HT-29 (cell line): ENCODE results near the gene UBE2H. TPM values are rescaled to one million over a fixed set of nuclear protein-coding genes. Genes with fewer than 3 reads are reported as not detected.
A peak's percentile ranks its signal among the peaks of the same experiment; 100 is the strongest.
"Not testable (repeated sequence)": the region's sequence is repeated elsewhere in the genome, so short reads cannot be mapped to it uniquely, and the experiment has no call there.

Experiments
- DNase-seq: peaks from one replicate; pipeline ENCODE4 v3.0.0-alpha.2; 2015; ENCODE audit warnings: low spot score
- total RNA-seq: library from RNA; depleted of rRNA; stranded (reverse); fragments of >200 nt; shearing (Covaris generic); gene quantifications from 2 replicates; pipeline ENCODE4 v1.2.3, GENCODE V29; 2014

The UBE2H gene
- total RNA-seq, 1 experiment from 2014 or later = 96.8 TPM

DNA sequence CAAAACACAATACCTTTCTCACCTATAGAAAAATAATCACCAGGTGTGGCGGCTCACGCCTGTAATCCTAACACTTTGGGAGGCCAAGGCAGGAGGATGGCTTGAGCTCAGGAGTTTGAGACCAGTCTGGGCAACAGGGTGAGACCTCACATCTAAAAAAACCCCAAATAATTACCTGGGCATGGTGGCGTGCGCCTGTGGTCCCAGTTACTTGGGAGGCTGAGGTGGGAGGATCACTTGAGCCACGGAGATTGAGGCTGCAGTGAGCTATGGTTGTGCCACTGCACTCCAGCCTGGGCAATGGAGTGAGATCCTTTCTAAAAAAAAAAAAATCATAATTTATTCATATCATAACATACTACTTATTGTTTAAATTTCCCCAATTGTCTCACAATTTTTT lies 129.6 kb downstream of the UBE2H start:
- not testable (repeated sequence) for DNase-seq

DNA sequence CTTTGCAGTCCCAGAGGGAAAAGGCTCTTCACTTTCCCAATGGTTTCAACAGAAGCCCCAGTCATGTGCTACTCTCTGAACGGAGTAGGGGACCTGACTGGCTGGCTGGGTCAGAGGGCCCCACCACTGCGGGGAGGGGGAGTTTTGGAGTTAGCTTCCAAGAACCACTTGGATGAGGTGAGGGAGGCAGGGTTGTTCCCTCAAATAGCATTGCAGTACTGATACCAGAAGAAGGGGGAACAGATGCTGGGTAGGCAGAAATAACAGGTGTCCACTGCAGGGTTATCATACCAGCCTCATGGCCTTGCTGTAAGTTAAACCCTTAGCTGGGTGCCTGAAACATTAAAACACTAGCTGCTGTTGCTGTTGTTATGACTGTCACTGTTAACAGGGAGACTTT lies 131.3 kb downstream of the UBE2H start:
- DNase-seq = no peak

DNA sequence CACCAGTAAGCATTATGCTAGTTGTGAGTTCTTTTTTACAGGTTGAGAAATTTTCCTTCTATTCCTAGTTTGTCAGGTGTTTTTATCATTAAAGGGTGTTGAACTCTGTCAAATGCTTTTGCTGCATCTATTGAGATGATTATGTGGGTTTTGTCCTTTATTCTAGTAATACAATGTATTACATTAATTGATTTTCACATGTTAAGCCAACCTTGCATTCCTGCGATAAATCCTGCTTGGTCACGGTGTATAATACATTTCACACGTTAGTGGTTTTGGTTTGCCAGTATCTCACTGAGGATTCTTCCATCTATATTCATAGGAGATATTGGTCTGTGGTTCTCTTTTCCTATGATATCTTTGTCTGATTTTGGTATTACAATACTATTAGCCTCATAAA lies 136.0 kb downstream of the UBE2H start:
- DNase-seq = no peak

DNA sequence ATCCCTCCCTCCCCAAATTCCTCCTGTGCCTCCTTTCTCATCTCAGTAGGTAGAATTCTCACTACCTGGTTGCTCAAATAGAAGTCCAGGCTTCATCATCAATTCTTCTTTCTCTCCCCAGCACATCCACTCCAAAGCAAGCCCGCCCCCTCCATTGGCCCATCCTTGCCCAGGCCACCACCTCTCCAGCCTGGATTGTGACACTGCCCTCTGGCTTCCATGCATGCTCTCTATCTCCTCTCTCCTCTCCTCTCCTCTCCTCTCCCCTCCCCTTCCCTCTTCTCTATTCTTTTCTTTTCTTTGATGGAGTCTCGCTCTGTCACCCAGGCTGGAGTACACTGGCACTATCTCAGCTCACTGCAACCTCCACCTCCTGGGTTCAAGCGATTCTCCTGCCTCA lies 144.9 kb downstream of the UBE2H start:
- no peak for DNase-seq

DNA sequence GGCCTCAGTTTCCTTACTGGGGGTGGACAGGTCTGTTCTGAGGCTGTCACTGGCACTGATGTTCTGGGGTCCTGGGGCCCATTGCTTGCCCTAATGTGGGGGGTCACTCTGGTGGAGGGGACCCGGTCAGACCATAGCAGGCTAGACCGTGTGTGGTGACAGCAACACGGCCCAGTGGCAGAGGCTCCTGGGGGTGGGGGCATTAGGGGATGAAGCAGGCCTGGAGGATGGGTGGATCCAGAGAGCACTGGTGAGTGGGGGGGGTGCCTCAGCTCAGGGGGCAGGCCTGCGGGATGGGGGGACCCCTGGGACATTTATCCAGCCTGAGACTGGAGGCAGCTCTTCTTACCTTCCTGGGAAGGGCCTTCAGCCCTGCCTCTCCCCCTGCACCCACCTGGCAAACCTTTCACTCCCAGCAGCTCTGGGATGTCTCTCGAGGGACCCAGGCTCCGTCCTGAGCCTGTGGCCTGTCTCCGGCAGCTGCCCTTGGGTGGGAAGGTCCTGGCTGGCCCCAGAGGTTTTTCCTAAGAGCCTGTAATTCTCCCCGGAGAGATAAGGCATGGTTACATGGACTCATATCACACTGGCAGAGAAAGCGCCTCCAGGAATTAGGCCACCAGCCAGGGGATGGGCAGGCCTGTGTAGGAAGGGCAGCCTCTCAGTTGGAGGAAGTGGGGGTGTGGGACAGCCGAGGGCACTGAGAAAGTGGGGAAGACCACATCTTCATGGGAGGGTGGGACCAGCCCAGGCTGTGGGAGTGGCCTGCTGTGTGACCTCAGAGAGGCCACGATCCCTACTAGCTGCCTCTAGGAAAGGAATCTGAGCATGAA lies 147.7 kb downstream of the UBE2H start:
- no peak for DNase-seq

DNA sequence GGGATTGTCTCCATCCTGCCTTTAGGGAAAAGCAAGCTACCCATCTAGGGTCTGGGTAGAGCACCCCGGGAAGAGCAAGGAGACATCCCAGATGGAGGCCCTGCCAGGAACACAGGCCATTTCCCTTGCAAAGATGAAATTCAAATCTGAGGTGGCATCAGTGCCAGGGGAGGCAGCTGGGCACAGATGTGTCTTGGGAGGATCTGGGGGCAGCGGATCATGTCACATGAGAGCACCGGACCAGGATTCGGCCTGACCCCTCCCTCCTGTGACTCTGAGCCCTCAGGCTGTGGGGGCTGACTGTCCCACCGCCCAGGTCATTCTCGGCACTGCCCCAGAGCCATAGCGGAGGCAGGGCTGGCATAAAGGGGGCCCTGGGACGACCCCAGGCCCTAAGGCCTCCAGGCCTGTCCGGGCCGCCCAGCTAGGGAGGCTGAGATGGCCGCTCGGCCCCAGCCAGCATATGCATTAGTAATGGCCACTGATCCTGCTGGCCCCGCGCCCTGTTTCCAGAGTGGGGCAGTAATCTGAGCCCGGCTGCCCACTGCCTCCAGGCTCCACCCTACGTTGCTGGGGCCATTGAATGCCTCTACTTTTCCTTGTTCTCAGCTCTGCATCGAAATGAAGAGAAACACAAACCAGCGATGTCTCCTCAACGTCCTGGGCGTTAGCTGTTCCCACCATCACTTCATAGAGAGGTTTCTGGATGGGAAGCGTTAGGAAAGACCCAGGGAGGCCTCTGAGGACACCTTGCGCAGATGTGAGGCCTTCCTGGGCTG lies 148.5 kb downstream of the UBE2H start:
- DNase-seq = no peak

DNA sequence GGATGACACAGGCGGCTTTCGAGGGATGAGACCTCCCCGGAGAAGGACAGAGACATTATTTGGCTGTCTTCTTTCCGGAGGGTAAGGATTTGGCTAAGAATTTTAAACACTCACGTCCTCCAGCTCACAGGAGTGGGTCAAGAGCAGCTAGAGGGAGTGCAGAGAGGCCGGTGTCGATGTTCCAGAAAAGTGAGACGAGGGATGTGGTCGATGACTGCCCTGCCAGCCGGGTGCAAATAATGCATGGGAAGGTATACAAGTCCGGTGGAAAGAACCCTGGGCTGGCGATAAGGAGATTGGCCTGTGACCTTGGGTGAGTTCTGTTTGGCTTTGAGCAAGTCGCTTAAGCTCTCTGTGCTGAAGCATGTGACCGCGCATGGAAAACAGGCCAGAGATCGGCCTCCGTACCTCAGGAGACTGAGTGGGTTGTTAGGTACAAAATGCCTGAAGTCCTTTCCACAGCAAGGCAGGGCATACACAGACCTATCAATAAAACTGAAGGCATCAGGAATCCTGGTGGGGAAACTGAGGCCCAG lies 149.1 kb downstream of the UBE2H start:
- no peak for DNase-seq

DNA sequence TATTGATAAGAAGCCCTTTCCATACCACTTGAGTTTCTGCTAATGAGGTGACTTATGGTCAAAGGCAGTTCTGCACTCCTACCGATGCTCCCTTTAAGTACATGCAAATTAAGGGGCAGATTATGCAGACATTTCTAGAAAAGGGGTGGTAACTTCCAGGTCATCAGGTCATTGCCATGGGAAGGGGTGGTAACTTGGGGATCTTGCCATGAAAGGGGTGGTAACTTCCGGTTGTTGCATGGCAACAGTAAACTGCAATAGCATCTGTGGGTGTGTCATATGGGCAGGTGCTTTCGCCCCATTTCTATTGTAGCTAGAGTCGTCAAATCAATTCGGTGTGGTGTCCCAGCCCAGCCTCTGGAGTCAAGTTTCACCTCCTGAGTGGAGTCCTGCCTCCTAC lies 150.9 kb downstream of the UBE2H start:
- peak; percentile 31 for DNase-seq

DNA sequence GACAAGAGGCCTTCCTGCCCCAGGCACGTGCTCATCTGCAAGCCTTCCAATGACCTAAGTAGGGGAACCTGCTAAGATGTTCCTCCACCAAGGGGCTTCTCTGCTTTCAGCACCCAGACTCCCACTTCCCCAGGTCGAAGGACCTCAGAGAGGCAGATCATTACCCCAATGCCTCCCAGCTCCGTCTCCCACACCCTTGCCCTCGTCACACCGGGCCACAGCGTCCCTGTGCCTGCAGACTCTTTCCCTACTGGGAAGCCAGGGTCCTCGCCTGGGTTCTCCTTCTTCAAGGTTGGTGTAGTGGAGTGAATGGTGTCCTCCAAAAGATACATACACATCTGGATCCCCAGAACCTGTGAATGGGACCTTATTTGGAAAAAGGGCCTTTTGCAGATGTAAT lies 151.9 kb downstream of the UBE2H start:
- no peak for DNase-seq

DNA sequence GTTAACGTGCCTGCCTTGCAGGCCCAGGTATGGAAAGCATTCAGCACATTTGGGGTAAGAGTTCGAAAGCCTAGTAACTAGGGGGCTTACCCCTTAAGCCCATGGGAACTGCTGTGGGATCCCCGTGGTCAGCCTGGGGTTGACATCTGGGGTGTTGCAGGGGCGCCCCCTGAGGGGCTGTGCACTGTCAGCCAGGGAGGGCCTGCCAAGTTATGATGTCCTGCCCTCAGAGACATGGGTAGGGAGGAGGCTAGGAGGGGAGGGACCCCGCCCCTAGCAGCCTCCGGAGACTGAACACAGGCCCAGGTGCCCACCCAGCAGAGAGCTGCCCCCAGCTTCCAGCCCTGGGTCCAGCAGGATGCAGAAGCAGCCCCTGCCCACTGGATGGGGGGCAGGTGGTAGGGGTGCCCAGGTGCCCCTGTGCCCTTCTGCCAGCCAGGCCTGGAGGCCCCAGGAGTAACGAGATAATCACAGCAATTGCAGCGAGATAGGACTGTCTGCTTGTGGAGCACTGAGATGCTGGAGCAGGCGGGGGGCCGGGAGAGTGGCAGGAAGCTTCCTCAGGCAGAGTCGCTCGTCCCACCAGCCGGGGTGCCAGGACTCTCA lies 153.3 kb downstream of the UBE2H start:
- DNase-seq = no peak

DNA sequence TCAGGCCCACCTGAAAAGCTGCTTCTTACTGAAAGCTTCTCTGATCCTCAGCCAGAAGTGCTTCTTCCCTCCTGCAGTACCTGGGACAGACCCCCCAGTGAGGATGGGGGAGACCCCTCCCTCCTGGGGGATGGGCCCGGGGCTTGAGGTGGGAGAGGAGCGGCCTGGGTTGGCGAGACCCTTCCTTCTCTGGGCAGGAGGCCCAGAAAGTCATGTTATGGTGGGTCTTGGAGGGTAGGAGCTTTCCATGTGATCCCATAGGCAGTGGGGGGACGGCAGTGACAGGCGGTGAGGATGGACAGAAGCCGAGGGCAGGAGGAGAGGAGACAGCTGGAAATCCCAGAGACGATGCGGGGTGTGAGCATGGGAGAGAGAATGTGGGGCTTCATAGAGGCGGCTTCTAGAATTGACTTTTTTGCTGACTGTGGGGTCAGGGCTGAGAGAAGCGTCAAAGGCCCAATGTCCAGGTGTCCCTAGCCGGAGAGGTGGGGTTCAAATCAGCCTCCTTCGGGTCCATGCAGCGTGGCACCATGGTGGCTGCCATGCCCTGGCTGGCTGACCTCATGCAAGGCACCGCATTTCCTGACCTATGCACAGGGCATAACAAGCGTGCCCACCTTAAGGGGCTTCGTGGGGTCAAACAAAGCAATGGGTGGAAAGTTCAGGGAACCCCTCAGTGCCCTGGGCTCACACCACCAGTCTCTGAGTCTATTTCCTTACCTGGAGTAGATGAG lies 154.0 kb downstream of the UBE2H start:
- no peak for DNase-seq

DNA sequence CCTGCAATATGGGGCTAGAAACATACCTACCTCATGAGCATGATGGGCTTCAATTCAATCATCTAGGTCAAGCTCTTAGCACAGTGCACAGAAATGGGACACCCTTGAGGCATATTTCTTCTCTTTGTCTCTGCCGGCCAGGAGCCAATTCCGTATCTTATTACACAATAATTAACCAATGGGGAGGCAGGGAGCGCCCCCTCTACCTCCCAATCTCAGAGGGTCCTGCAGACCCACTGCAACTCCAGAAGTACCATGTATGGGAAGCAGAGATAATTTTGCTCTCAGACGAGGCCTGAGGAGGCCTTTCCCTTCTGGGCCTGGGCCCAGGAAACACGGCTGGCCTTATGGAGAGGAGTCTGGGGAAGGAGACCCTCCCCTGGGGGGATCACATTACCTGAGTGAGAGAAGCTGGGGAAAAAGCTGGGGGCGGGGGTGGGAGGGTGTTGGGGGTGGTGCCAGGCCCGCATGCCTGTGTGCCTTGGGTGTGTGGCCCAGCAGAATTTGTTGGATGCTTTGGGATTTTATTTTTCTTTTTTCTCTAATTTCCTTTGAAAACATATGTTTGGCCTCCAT lies 155.5 kb downstream of the UBE2H start:
- no peak for DNase-seq

DNA sequence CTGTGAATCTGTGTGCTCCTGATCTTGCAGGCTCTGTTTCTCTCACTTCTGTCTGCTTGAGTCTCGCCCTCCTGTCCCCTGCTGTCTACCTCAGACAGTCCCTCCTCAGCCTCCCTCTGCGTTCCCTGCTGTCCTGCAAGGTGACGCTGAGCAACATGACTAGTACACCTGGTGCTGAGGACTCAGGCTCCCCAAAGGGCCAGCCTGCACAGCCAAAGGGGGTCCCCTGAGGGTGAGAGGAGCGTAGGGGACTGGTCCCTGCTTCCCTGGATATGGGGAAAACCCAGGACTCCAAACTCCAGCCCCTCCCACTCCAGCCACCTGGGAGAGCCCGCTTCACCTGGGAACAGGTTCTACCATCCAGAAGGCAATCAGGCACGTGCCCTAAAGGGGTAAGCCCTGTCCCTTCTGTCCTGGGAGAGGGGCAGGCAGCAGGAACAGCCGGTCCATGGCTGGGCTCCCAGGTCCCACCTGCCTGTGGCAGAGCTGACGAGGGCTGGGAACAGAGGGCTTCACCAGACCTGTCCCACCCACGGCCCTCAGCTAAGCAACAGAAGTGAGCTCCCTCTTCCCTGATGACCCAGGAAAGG lies 156.5 kb downstream of the UBE2H start:
- DNase-seq = no peak

DNA sequence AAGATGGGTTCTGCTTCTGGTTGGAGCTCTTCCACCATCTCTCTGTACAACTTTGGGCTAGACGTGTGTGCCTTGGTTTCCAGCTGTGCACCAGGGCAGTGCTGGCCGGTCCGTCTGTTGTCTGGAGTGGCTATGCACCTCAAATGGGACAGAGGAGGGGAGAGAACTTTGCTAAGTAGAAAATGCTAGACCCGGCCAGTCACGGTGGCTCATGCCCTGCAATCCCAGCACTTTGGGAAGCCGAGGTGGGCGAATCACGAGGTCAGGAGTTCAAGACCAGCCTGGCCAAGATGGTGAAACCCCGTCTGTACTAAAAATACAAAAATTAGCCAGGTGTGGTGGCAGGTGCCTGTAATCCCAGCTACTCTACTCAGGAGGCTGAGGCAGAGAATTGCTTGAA lies 158.3 kb downstream of the UBE2H start:
- not testable (repeated sequence) for DNase-seq

DNA sequence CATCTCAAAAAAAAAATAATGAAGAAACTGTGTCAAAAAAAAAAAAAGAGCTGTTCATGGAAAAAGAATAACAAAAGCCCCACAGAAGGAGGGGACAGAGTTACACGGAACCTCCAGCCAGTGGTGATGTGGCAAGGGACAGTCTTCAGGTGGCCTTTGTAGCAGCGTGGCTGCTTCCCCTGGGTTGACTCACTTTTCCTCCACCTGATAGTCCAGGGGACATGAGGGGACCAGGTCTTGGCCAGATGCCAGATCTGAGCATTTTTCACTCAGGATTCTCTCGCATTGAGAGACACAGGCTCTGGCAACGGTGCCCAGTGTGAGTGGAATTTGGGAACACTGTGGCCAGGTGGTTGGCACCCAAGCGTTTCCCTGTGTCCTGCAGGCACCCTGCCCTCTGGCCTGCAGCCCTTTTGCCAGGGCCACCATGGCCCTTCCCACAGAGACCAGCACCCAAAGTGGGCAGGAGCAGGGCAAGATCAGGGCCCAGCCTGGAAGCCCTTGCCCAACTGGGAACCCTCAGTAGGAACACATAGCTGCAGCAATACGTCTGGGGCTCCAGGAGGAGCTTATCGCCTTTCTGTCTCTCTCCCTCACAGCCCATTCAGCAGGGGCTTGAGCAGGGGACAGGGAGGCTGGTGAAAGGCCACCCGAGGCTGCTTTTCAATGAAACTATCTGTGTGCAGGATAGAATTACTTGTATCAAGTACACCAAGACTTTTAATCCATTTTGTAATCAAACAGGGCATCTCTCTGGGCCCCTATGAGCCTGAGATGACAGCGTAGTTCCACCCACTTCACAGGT lies 159.1 kb downstream of the UBE2H start:
- no peak for DNase-seq

DNA sequence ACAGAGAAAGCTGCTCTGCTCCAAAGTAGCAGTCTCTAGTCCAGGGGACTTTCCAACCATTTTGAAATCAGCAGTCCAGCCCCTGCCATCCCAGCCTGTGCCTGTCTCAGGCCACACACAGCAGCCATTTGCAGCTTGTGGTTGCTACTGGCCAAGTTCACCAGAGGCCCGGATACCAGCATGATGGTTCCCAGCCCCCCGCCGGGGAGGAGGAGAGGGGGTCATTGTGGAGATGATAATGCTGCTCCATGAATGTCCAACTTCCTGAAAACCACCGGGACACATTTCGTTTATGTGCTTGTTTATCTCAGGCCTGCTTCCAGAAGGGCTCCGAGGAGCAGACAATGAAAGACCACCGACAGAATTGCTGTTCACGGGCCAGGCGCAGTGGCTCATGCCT lies 160.0 kb downstream of the UBE2H start:
- no peak for DNase-seq

DNA sequence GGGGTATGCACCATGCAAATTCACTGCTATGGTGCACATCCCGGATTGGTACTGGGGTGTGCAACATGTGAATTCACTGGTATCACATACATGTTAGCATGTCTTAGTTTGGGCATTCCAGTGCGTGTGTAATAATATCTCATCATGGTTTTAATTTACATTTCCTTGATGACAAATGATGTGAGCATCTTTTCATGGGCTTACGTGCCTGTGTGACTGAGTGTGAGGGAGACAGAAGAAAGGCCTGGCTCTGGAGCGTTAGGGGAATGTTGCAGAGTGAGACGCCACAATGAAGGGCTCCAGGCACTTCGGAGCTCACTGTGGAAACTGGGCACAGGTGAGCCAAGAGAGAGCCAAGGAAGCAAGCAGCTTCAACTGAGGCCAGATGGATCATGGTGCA lies 162.6 kb downstream of the UBE2H start:
- DNase-seq = no peak

DNA sequence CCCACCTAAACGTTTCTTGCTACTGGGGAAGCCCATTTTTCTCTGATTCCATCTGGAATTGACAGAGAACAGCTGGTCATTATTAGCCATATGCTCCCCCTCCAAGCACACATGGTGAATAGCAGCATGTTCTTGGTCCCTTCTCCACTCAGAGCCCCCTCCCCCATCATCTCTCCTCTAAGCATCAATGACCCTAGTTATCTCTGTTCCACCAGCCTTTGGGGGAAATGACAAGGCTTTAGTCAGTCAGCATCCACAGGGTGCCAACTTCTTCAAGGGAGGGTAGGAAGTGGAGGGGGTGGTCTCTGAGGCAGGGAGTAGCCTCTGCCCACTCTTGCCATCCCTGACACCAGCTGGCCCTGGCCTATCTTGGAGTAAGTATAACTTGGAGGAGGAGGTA lies 163.1 kb downstream of the UBE2H start:
- DNase-seq = no peak

DNA sequence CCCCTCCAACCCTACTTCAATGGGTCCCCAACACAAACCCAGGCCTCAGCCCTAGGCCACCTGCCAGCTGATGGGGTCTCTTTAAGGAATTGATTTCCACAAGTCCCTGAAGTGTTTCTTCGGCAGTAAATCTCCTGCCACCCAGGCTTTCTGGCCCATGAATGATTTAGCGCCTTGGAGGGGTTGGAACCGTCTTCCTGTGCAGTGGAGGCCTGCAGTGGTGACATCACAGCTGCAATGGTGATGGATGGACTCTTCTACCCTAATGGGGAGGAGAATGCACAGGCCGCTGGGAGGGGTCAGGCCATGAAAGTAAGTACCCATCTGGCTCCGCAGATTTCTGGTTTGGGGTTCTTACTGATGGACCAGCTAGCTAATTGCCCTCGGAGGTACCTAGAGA lies 163.8 kb downstream of the UBE2H start:
- DNase-seq = no peak
